ENCODE results near the gene ARHGAP42. TPM values are rescaled to one million over a fixed set of nuclear protein-coding genes. Genes with fewer than 3 reads are reported as not detected.

ARHGAP42 gene
- total and polyA plus RNA-seq, 8 donors = 17.1 to 45.2 (median 36.2) TPM

GRCh38 chr11:100878474-100878873 lies 191.4 kb downstream of the ARHGAP42 start:
- ATAC-seq (no peak), DNase-seq (no peak)
- H3K27ac ChIP-seq = no peak overlapping the region

DNA sequence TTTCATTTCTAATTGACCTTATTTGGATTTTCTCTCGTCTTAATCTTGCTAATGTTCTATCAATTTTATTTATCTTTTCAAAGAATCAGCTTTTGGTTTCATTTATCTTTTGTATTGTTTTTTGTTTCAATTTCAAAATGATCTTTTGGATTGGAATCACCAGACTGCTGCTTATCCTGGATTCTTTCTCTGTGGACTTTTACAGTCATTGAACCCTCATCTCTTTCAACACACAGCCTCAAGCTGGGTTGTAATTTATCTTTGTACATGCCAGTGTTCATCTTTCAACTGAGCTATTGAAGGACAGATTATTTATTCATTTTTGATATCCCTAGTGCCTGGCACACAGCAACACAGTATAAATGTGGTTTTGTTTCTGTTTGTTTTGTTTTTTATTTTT lies 195.9 kb downstream of the ARHGAP42 start:
- H3K4me3 ChIP-seq = no peak overlapping the region
- H3K4me1 ChIP-seq = no peaks in the 10 kb centered on the region
- H3K36me3 ChIP-seq = no peaks in the 10 kb centered on the region
- no peaks in the 10 kb centered on the region for H3K9me3 ChIP-seq
- TF ChIP-seq CTCF (IDR thresholded peaks at IDR 0.05) = no peak
- DNase-seq (no peak), ATAC-seq (no peak)
- no peaks in the 10 kb centered on the region for H3K27me3 ChIP-seq
- no peak overlapping the region for H3K27ac ChIP-seq
- intact Hi-C loops (cut with DNase I) = no loop called here

More at GRCh38 chr11:100878474-100878873, 191.4 kb downstream of the ARHGAP42 start:
- no peak for TF ChIP-seq CTCF (IDR thresholded peaks at IDR 0.05)
- no peak overlapping the region for H3K4me3 ChIP-seq
- H3K27me3 ChIP-seq = no peaks in the 10 kb centered on the region
- no peaks in the 10 kb centered on the region for H3K36me3 ChIP-seq
- H3K9me3 ChIP-seq = no peaks in the 10 kb centered on the region
- intact Hi-C loops (cut with DNase I) = no loop called here
- no peaks in the 10 kb centered on the region for H3K4me1 ChIP-seq

DNA sequence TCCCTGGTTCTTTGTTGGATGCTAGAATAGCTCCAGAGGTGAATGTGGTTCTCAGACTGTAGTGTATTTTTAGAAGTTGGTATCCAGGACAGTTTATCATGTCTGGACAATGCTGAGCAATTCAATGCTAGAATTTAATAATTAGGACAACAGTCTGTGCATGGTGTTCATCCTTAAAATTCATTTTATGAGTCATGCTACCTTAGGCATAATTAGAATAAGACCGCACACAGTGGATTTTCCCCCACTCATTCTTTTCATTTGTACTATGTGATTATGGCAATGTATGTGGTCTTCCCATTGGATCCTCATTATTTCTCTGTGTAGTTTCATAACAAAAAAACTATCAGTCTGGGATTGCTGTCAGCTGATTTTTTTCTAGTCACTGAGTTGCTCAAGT lies 196.7 kb downstream of the ARHGAP42 start:
- H3K27ac ChIP-seq = no peak overlapping the region
- no peaks in the 10 kb centered on the region for H3K4me1 ChIP-seq
- no peak overlapping the region for H3K4me3 ChIP-seq
- no peaks in the 10 kb centered on the region for H3K27me3 ChIP-seq
- intact Hi-C loops (cut with DNase I) = no loop called here
- no peak for ATAC-seq
- no peaks in the 10 kb centered on the region for H3K9me3 ChIP-seq
- no peaks in the 10 kb centered on the region for H3K36me3 ChIP-seq
- TF ChIP-seq CTCF (IDR thresholded peaks at IDR 0.05) = no peak
- DNase-seq = no peak

DNA sequence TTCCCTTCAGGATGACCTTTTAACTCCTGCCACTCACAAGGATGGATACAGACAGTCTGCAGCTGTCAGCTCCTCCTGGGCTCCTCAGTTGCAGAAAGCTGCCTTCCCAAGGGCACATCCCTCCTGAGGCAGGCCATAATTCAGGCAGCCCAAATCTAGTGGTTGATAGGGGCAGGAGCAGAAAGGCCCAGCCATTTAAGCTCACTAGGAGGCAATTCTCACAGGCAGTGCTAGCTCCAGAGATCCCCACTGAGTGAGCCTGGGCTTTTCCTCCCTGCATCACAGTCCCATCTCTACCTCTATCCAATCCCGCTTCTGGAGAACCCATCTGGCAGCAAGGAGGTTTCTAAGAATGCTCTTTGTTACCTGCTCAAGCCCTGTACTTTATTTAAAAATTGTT lies 200.6 kb downstream of the ARHGAP42 start:
- Histone ChIP-seq H3K9me3 (no peaks in the 10 kb centered on the region), H3K36me3 (no peaks in the 10 kb centered on the region), H3K27ac (no peak overlapping the region), H3K27me3 (no peaks in the 10 kb centered on the region), H3K4me1 (no peaks in the 10 kb centered on the region), H3K4me3 (no peak overlapping the region)
- intact Hi-C loops (cut with DNase I) = no loop called here
- ATAC-seq (no peak), DNase-seq (no peak)
- TF ChIP-seq CTCF (IDR thresholded peaks at IDR 0.05) = no peak

GRCh38 chr11:100888836-100889235 lies 201.7 kb downstream of the ARHGAP42 start:
- intact Hi-C loops (cut with DNase I) = no loop called here
- Histone ChIP-seq H3K27me3 (no peaks in the 10 kb centered on the region), H3K4me3 (no peak overlapping the region), H3K36me3 (no peaks in the 10 kb centered on the region), H3K27ac (no peak overlapping the region), H3K4me1 (no peaks in the 10 kb centered on the region), H3K9me3 (no peaks in the 10 kb centered on the region)
- DNase-seq = no peak
- peak; percentile 68 for ATAC-seq
- no peak for TF ChIP-seq CTCF (IDR thresholded peaks at IDR 0.05)

Data from left lung (tissue), 10 donors.